ENCODE results near the gene CSRNP3.
A peak's percentile ranks its signal among the peaks of the same experiment; 100 is the strongest.
"Not testable (repeated sequence)": the region's sequence is repeated elsewhere in the genome, so short reads cannot be mapped to it uniquely, and the experiment has no call there.

The CSRNP3 gene

DNA sequence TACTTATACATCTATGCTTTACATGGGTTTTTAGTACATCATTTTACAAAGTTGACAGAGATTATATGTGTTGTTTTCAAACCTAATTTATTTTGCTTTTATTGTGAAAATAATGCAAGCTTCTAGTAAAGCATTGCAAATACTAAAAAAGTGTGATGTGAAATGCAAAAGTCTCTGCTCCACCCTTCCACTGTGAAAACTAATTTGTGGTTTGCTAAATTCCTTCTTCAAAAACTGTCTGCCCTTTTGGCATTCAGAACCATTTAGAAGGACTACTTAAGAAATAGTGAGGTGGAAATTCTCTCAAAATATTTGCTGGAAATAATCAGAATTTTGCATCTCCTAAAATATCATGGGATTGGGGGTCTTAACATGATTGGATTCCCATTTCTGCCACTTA, 78.4 kb downstream of the CSRNP3 start:
- DNase-seq, result no peak

GRCh38 chr2:165549619-165550018, 80.1 kb downstream of the CSRNP3 start:
- DNase-seq, result no peak

DNA sequence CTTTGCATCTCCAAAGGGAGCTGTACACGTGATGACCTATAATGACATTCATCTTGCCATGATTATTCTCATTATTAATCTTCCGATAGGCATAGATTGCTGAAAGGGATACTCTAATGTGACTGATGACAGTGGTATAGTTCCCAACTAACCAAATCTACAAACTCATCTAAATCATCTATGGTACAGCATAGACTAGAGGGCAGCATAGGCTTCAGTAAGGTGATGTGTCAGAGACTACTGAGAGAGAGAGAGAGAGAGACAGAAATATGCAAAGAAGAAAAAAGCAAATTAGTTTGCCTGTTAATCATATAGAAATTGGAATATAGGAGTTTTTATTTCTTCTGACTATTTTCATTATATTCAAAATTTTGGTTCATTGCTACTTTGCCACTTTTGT, 89.3 kb downstream of the CSRNP3 start:
- DNase-seq, result no peak

GRCh38 chr2:165560377-165560988, 91.0 kb downstream of the CSRNP3 start:
- no peak for DNase-seq

DNA sequence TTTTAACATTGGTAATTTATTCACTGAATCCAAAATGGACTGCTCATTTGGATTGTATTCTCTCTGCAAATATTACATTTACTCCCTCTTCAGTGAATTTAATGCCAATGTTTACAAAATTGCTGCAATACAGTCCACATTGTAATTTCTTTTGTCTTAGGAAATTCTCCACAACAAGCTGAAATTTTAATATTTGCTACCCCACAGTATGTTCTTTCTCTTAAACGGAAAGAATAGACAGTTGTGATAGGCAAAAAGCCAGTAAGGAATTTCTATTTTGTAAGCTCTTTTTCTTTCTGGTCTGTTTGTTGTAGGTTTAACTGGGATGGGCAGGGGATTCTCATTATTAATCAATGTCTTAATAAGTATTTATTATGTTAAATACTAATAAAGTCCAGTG, 92.0 kb downstream of the CSRNP3 start:
- no peak for DNase-seq

DNA sequence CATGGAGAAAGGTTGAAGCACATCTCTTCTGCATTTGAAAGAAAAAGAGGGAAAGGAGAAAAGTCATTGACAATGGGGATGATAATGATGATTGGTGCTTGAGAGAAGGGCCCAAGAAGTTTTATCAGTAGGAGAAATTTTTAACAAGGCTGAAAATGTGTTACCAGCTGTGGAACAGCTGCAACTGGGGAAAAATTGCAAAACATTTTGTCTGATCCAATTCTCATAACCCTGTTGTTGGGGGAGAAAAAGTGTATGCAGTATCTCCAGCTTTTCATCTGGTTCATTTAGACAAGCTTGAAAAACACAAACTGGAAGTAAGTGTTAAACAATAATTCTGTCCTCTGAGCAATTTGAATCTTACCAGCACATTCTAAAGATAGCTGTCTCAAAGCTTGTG, 92.7 kb downstream of the CSRNP3 start:
- DNase-seq, result no peak

GRCh38 chr2:165563468-165564225, 94.1 kb downstream of the CSRNP3 start:
- DNase-seq, result no peak

GRCh38 chr2:165566008-165566407, 96.5 kb downstream of the CSRNP3 start:
- DNase-seq, result no peak

GRCh38 chr2:165567273-165567672, 97.8 kb downstream of the CSRNP3 start:
- DNase-seq, result peak; percentile 64

- DNase-seq, result no peak
These were observed 98.9 kb downstream of the CSRNP3 start for GRCh38 chr2:165568361-165568760.

DNA sequence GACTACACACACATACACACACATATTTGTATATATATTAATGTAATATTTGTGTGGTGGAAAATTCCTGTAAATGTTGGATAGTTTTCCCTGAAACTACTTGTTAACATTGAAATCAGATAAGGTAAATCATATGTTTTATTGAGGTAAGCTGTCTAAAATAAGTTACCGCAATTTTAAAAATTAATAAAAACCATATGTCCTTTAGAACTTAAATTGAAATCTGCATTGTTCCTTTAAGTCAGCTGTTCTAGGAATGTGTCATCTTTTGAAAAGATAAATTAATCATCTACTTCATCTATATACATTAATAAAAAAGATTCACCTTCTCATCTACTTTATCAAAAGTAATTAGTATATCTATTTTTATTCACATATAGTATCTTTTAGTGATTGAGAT, 102.0 kb downstream of the CSRNP3 start:
- DNase-seq, result no peak

GRCh38 chr2:165572151-165572550, 102.7 kb downstream of the CSRNP3 start:
- DNase-seq, result peak; percentile 51

DNA sequence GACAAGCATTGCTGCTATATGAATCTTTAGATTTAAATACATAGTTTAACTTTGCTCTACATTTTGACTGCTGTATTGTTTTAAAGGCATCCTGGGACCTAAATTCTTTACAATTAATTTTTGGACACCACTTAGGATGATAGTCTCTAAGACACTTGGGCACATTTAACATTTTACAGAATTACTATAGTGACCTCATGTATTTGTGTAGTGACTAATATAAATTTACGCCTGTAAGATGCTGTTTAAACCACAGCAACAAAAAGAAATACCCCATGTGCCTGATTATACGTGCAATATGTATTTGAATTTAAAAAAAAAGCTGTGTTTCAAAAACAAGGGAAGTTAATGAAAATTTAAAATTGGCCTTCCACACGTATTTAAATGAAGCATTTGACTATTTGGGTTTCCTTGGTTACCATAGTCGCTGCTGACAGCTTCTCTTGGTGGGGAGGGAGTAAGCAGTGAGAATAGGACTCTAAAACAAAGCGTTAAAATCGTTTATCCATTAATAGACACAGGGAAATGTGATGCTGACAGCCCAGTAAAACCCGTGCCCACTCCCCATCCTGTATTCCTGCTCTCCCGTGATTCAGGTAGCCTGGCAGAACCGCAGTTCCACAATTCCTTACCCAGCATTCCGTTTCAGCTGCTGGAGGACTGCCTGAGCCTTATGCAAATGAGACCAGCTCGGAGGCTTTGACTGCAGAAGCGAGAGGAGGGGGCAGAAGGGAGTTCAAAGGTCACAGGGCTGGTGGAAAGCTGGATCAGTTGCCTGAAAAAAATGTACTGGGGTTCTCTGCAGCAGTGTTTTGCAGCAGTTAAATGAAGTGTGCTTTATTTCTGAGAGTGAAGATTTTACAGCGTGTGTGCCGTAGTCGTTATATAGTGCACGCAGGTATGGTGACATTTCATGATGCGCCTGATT, 104.3 kb downstream of the CSRNP3 start:
- peak; percentile 74 for DNase-seq

DNA sequence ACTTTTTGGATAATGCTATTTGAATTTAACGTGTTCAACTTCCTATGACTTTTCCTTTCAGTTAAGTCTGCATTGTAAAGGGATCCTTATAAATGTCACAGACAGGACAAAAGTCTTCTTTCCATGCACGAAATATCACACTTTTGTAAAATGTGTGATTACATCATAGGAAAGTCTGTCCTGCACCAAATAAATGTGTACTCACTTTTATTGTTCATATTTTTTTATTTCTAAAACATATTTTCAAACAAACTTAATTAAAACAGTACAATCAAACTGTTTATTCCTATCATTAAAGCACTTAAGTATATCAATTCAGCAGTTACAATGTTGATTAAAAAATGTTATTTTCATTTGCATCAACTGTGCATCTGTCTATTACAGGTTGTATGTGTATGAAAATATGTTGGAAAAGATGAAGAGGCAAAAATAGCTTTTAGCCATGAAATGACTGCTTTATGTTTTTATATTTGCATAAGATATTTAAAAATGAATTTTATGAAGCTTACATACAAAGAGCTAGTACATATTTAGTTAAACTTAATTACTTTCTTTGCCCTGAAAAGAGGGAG, 105.6 kb downstream of the CSRNP3 start:
- no peak for DNase-seq

GRCh38 chr2:165576409-165577154, 107.1 kb downstream of the CSRNP3 start:
- DNase-seq, result no peak

DNA sequence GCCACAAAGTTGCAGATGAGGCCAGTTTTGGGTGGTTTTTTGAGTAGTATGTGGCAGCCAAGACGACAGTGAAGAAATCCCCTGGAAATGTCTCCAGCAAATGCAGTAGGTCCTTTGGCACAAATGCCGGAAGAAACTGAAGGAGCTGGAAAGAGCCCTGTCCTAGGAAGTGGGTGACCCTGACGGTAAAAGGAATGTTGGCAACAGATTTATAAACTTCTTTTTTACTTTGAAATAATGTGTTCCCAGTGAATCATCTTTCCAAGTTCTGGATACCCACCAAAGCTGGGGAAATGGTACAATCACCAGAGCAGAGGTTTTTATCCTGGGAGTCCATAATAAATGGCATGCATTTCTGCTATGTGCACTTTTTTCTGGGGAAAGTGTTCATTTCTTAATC, 112.9 kb downstream of the CSRNP3 start:
- no peak for DNase-seq

- no peak for DNase-seq
These were observed 113.5 kb downstream of the CSRNP3 start for GRCh38 chr2:165582863-165583506.

- DNase-seq, result no peak
These were observed 114.7 kb downstream of the CSRNP3 start for GRCh38 chr2:165584126-165584654.

DNA sequence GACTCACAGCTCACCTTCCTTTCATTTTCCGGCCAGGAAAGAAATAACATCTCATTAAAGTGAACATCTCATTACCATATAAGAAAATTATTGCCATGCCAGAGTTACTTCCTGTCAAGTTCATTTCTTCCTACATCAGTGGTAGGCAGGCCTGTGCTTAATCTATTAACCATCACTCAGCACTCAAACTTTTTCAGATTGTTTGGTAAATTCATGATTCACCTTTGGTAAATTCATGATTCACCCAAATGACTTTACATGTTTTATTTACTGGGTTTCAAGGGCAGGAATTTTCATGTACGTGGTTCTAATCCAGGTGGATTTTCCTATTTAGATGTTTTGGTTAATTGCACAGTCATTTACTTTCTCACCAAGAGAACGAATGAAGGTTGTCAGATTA, 116.5 kb downstream of the CSRNP3 start:
- no peak for DNase-seq

DNA sequence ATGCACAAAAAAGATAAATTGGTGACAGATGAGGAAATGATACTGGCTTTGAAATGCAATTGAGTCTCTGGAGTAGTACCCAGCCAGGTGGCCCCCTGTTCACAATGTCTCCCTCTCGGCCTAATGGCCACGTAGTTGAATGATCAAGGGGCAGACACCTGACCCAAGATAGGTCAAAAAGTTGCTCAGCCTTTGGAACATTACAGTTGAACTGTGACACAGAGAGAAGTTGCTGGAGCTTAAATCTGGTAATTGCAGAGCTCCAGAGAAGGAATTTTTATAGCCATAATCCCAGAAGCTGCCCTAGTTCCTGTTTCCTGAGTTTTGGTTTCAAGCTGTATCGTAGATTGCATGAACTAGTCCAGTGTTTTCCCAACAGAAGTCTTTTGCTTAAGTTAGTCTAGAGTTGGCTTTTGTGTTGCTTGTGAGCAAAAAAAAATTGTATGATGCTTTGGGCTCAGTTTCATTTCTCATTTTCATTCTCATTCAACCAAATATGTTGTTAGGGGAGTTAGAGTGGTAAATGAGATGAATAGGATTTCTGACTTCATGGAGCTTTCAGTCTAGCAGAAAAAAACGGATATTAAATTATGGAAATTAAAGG, 117.9 kb downstream of the CSRNP3 start:
- no peak for DNase-seq

GRCh38 chr2:165590999-165591398, 121.5 kb downstream of the CSRNP3 start:
- not testable (repeated sequence) for DNase-seq

Data from NCI-H1092 (cell line).